ENCODE measurements around the gene CCDC47. TPM values are rescaled to one million over a fixed set of nuclear protein-coding genes. Genes with fewer than 3 reads are reported as not detected.
A peak's percentile ranks its signal among the peaks of the same experiment; 100 is the strongest.

The CCDC47 gene, protein sequence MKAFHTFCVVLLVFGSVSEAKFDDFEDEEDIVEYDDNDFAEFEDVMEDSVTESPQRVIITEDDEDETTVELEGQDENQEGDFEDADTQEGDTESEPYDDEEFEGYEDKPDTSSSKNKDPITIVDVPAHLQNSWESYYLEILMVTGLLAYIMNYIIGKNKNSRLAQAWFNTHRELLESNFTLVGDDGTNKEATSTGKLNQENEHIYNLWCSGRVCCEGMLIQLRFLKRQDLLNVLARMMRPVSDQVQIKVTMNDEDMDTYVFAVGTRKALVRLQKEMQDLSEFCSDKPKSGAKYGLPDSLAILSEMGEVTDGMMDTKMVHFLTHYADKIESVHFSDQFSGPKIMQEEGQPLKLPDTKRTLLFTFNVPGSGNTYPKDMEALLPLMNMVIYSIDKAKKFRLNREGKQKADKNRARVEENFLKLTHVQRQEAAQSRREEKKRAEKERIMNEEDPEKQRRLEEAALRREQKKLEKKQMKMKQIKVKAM
- total RNA-seq (100 to 1,000 TPM in 1 of 2 donors, 10 to 100 TPM in 1; 81.6 to 111 TPM), polyA plus RNA-seq (ENCODE audit: insufficient read length in 6 of 6) (100 to 1,000 TPM in 2 of 6 donors, 10 to 100 TPM in 4; 86.0 to 105 (median 89.4) TPM)
- long read RNA-seq, donor 1, transcript CCDC47-206 (2 exons, 588 nt), result minor isoform, 9 of 34 reads
- long read RNA-seq, donor 1, transcript CCDC47-201 (13 exons, 3,466 nt), result major isoform, 24 of 34 reads
- long read RNA-seq, donor 1, partial matches to known transcripts, result 0 of 34 reads
- long read RNA-seq, donor 1, other reads (novel, unspliced or antisense), result 0 of 34 reads
- long read RNA-seq, donor 2, transcript CCDC47-201 (13 exons, 3,466 nt), result major isoform, 26 of 40 reads
- long read RNA-seq, donor 2, partial matches to known transcripts, result 6 of 40 reads
- long read RNA-seq, donor 2, other reads (novel, unspliced or antisense), result 0 of 40 reads
- long read RNA-seq, donor 3, transcript CCDC47-201 (13 exons, 3,466 nt), result major isoform, 27 of 28 reads
- long read RNA-seq, donor 3, partial matches to known transcripts, result 0 of 28 reads
- long read RNA-seq, donor 3, other reads (novel, unspliced or antisense), result 0 of 28 reads
- long read RNA-seq, donor 4, transcript CCDC47-201 (13 exons, 3,466 nt), result major isoform, 58 of 79 reads
- long read RNA-seq, donor 4, partial matches to known transcripts, result 14 of 79 reads
- long read RNA-seq, donor 4, other reads (novel, unspliced or antisense), result 2 of 79 reads
- long read RNA-seq, donor 5, transcript CCDC47-201 (13 exons, 3,466 nt), result major isoform, 27 of 31 reads
- long read RNA-seq, donor 5, partial matches to known transcripts, result 0 of 31 reads
- long read RNA-seq, donor 5, other reads (novel, unspliced or antisense), result 0 of 31 reads
- long read RNA-seq, donor 6, transcript CCDC47-201 (13 exons, 3,466 nt), result major isoform, 16 of 30 reads
- long read RNA-seq, donor 6, partial matches to known transcripts, result 12 of 30 reads
- long read RNA-seq, donor 6, other reads (novel, unspliced or antisense), result 0 of 30 reads
- long read RNA-seq, donor 7, transcript CCDC47-201 (13 exons, 3,466 nt), result major isoform, 13 of 16 reads
- long read RNA-seq, donor 7, partial matches to known transcripts, result 0 of 16 reads
- long read RNA-seq, donor 7, other reads (novel, unspliced or antisense), result 0 of 16 reads
- long read RNA-seq, donor 8, transcript CCDC47-201 (13 exons, 3,466 nt), result major isoform, 14 of 17 reads
- long read RNA-seq, donor 8, partial matches to known transcripts, result 0 of 17 reads
- long read RNA-seq, donor 8, other reads (novel, unspliced or antisense), result 0 of 17 reads
- long read RNA-seq, donor 9, result 0 reads
- long read RNA-seq, donor 10, transcript CCDC47-204 (12 exons, 1,719 nt), result minor isoform, 9 of 99 reads
- long read RNA-seq, donor 10, transcript CCDC47-201 (13 exons, 3,466 nt), result major isoform, 78 of 99 reads
- long read RNA-seq, donor 10, partial matches to known transcripts, result 5 of 99 reads
- long read RNA-seq, donor 10, other reads (novel, unspliced or antisense), result 5 of 99 reads
- long read RNA-seq, donor 11, result 0 reads
- long read RNA-seq, donor 12, transcript CCDC47-201 (13 exons, 3,466 nt), result major isoform, 22 of 23 reads
- long read RNA-seq, donor 12, partial matches to known transcripts, result 0 of 23 reads
- long read RNA-seq, donor 12, other reads (novel, unspliced or antisense), result 0 of 23 reads

DNA sequence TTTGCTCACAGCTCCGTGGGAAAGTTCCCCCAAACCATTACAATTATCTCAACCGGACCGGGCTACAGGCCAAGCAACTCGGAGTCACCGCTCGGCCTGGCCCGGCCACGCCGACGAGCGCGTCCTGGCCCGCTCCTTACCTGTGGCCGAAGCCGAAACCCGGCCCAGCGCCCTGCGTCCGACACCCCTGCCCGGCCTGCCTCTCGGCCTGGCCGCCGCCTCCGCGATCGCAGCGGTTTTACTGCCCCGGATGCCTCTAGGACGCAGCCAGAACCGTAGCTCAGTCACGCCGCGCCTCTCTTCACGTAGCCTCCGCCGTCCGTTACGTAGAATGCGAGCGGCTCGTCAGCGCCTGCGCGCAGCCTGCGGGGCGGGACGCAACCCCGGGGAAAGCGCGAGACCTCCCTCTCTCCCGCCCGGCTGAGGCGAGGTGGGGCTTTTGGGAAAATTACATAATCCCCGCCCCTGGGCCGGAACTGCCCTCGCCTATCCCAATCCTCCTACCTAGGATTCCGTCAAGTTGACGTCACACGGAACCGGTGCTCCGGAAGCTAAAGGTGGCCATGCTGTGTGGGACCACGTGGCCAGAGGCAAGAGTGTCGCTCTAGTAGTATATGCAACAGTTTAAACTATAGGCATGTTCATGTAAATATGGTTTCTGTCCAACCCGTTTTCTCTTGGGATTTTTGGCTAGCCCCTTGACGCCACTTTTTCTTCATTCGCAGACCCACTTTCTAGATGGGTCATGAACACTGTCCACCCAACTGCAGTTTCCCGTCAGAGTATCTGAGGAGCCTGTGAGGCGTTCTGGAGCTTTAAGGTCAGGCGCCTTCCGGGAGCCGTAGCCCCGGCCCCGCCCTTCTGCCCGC, at the start of gene CCDC47:
Gene CCDC47, minus strand, starts transcription at position 326 of the 869 bp plus-strand sequence. CDS start 7,422 bp downstream, outside the sequence.
- Histone ChIP-seq H3K27ac (peak within 1 kb of the TSS; percentile 95 to 97), H3K9me3 (no peaks in the 10 kb centered on the region), H3K4me3 (peak within 1 kb of the TSS; percentile 67 to 96), H3K4me1 (peaks cover 19 to 72% of the 10 kb centered on the region in 2 donors), H3K36me3 (peaks cover 0 to 19% of the 10 kb centered on the region in 2 donors), H3K27me3 (no peaks in the 10 kb centered on the region)
- DNase-seq (peak; percentile 98 to 100 (median 99)), ATAC-seq (peak; percentile 94)
- TF ChIP-seq, protein P1, sequence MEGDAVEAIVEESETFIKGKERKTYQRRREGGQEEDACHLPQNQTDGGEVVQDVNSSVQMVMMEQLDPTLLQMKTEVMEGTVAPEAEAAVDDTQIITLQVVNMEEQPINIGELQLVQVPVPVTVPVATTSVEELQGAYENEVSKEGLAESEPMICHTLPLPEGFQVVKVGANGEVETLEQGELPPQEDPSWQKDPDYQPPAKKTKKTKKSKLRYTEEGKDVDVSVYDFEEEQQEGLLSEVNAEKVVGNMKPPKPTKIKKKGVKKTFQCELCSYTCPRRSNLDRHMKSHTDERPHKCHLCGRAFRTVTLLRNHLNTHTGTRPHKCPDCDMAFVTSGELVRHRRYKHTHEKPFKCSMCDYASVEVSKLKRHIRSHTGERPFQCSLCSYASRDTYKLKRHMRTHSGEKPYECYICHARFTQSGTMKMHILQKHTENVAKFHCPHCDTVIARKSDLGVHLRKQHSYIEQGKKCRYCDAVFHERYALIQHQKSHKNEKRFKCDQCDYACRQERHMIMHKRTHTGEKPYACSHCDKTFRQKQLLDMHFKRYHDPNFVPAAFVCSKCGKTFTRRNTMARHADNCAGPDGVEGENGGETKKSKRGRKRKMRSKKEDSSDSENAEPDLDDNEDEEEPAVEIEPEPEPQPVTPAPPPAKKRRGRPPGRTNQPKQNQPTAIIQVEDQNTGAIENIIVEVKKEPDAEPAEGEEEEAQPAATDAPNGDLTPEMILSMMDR (IDR thresholded peaks at IDR 0.05), result peak in 1 of 2 donors; percentile 22
- intact Hi-C loops (cut with DNase I), result no loop called here

DNA sequence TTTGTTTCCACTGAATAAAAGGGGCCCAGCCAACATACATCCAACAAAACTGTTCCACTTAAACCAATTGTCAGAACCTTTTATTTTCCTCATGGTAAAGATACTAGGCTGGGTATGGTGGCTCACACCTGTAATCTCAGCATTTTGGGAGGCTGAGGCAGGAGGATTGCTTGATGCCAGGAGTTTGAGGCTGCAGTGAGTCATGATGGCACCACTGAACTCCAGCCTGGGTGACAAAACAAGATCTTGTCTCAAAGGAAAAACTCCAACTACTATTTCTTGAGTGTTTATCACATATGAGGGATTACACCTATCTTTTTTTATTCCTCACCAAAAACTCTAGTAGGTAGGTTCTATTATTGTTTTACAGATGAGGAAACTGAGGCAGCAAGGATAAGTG, 49.1 kb upstream of the CCDC47 start:
- intact Hi-C loops (cut with DNase I), result no loop called here
- DNase-seq, result no peak
- no peak for ATAC-seq
- no peak overlapping the region for H3K27ac ChIP-seq
- TF ChIP-seq, protein P1 (IDR thresholded peaks at IDR 0.05), result no peak
- H3K4me3 ChIP-seq, result no peak overlapping the region
- H3K27me3 ChIP-seq, result no peaks in the 10 kb centered on the region
- peaks cover 0 to 83% of the 10 kb centered on the region in 2 donors for H3K36me3 ChIP-seq
- H3K9me3 ChIP-seq, result no peaks in the 10 kb centered on the region
- peaks cover 9 to 35% of the 10 kb centered on the region in 2 donors for H3K4me1 ChIP-seq

DNA sequence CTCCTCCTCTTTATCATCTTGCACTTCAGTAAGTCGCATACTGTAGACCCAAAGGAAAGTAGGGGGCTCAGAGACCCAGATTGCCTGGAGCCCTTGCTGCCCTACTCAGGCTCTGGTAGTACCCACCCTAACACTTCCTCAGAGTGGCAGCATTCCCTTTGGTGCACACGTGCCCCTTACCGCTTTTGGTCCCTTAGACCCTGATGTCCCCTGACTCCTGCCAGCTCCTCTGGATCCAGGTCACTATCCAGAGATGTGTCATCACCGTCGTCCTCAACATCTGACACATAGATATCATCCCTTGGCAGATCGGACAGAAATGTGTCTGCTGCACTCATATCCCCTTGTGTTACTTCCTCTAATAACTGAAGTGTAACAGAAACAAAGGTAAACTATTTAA, 48.4 kb upstream of the CCDC47 start:
- Histone ChIP-seq H3K4me3 (no peak overlapping the region), H3K27me3 (no peaks in the 10 kb centered on the region), H3K36me3 (peaks cover 0 to 91% of the 10 kb centered on the region in 2 donors), H3K4me1 (peaks cover 9 to 35% of the 10 kb centered on the region in 2 donors), H3K27ac (no peak overlapping the region), H3K9me3 (no peaks in the 10 kb centered on the region)
- intact Hi-C loops (cut with DNase I), result no loop called here
- TF ChIP-seq, protein P1 (IDR thresholded peaks at IDR 0.05), result no peak
- DNase-seq, result no peak
- no peak for ATAC-seq

Measured in left lung (tissue), 14 donors.